ENCODE results near the gene DHODH.

DHODH gene

GRCh38 chr16:71965223-71965622 is 43.3 kb upstream of the DHODH start:
- no peak for TF ChIP-seq CTCF (IDR thresholded peaks at IDR 0.05; ENCODE audit: low read depth, low read length)
- no peak for TF ChIP-seq EZH2phosphoT487 (IDR thresholded peaks at IDR 0.05; ENCODE audit: low read depth)
- Histone ChIP-seq H3K9me3 (ENCODE audit: insufficient read depth, low read length) (no peaks in the 10 kb centered on the region), H3K27ac (ENCODE audit: low read length) (no peak overlapping the region), H3K36me3 (replicated peaks; ENCODE audit: low read depth, low read length) (no peaks in the 10 kb centered on the region), H3K79me2 (ENCODE audit: low read length) (no peaks in the 10 kb centered on the region), H3K9ac (ENCODE audit: low read length) (no peak overlapping the region), H2AFZ (ENCODE audit: low read depth, low read length) (no peak overlapping the region), H3K4me2 (ENCODE audit: low read length) (no peak overlapping the region), H3K4me3 (ENCODE audit: low read length) (no peak overlapping the region), H3K27me3 (ENCODE audit: low read depth, low read length) (peaks cover 2% of the 10 kb centered on the region; the same call in 1 of the 2 replicates), H4K20me1 (ENCODE audit: insufficient read depth, low read length) (no peaks in the 10 kb centered on the region), H3K4me1 (ENCODE audit: low read length) (peaks cover 8% of the 10 kb centered on the region)

GRCh38 chr16:71966932-71967331 is 41.6 kb upstream of the DHODH start:
- H3K79me2 ChIP-seq (ENCODE audit: low read length): no peaks in the 10 kb centered on the region
- TF ChIP-seq CTCF (IDR thresholded peaks at IDR 0.05; ENCODE audit: low read depth, low read length) (no peak), EZH2phosphoT487 (IDR thresholded peaks at IDR 0.05; ENCODE audit: low read depth) (no peak)
- H3K27me3 ChIP-seq (ENCODE audit: low read depth, low read length): peaks cover 2% of the 10 kb centered on the region; the same call in 1 of the 2 replicates
- H3K4me2 ChIP-seq (ENCODE audit: low read length): no peak overlapping the region
- H3K27ac ChIP-seq (ENCODE audit: low read length): no peak overlapping the region
- no peaks in the 10 kb centered on the region for H3K9me3 ChIP-seq (ENCODE audit: insufficient read depth, low read length)
- no peak overlapping the region for H2AFZ ChIP-seq (ENCODE audit: low read depth, low read length)
- H4K20me1 ChIP-seq (ENCODE audit: insufficient read depth, low read length): no peaks in the 10 kb centered on the region
- H3K4me1 ChIP-seq (ENCODE audit: low read length): no peaks in the 10 kb centered on the region
- H3K9ac ChIP-seq (ENCODE audit: low read length): no peak overlapping the region
- H3K36me3 ChIP-seq (replicated peaks; ENCODE audit: low read depth, low read length): no peaks in the 10 kb centered on the region
- no peak overlapping the region for H3K4me3 ChIP-seq (ENCODE audit: low read length)

GRCh38 chr16:71969353-71969752 is 39.2 kb upstream of the DHODH start:
- no peak overlapping the region for H3K4me3 ChIP-seq (ENCODE audit: low read length)
- no peak for TF ChIP-seq CTCF (IDR thresholded peaks at IDR 0.05; ENCODE audit: low read depth, low read length)
- no peak for TF ChIP-seq EZH2phosphoT487 (IDR thresholded peaks at IDR 0.05; ENCODE audit: low read depth)
- no peak overlapping the region for H3K9ac ChIP-seq (ENCODE audit: low read length)
- H3K79me2 ChIP-seq (ENCODE audit: low read length): no peaks in the 10 kb centered on the region
- no peak overlapping the region for H2AFZ ChIP-seq (ENCODE audit: low read depth, low read length)
- no peaks in the 10 kb centered on the region for H3K36me3 ChIP-seq (replicated peaks; ENCODE audit: low read depth, low read length)
- H3K27ac ChIP-seq (ENCODE audit: low read length): no peak overlapping the region
- H3K27me3 ChIP-seq (ENCODE audit: low read depth, low read length): no peaks in the 10 kb centered on the region
- no peak overlapping the region for H3K4me2 ChIP-seq (ENCODE audit: low read length)
- H4K20me1 ChIP-seq (ENCODE audit: insufficient read depth, low read length): no peaks in the 10 kb centered on the region
- H3K4me1 ChIP-seq (ENCODE audit: low read length): no peaks in the 10 kb centered on the region
- H3K9me3 ChIP-seq (ENCODE audit: insufficient read depth, low read length): no peaks in the 10 kb centered on the region

GRCh38 chr16:71971571-71971970 is 37.0 kb upstream of the DHODH start:
- no peaks in the 10 kb centered on the region for H3K9me3 ChIP-seq (ENCODE audit: insufficient read depth, low read length)
- H3K36me3 ChIP-seq (replicated peaks; ENCODE audit: low read depth, low read length): no peaks in the 10 kb centered on the region
- no peak overlapping the region for H2AFZ ChIP-seq (ENCODE audit: low read depth, low read length)
- H3K4me3 ChIP-seq (ENCODE audit: low read length): no peak overlapping the region
- no peaks in the 10 kb centered on the region for H3K79me2 ChIP-seq (ENCODE audit: low read length)
- no peak overlapping the region for H3K9ac ChIP-seq (ENCODE audit: low read length)
- TF ChIP-seq CTCF (IDR thresholded peaks at IDR 0.05; ENCODE audit: low read depth, low read length): no peak
- no peaks in the 10 kb centered on the region for H3K4me1 ChIP-seq (ENCODE audit: low read length)
- no peak overlapping the region for H3K27ac ChIP-seq (ENCODE audit: low read length)
- no peak overlapping the region for H3K4me2 ChIP-seq (ENCODE audit: low read length)
- H4K20me1 ChIP-seq (ENCODE audit: insufficient read depth, low read length): no peaks in the 10 kb centered on the region
- H3K27me3 ChIP-seq (ENCODE audit: low read depth, low read length): no peaks in the 10 kb centered on the region

Measured in OCI-LY3 (cell line).